PC-3 (cell line): Measurements from ENCODE around the gene EMD. TPM values are rescaled to one million over a fixed set of nuclear protein-coding genes. Genes with fewer than 3 reads are reported as not detected.

ENCODE experiments used
- ATAC-seq: fragments of 200-7000 bp; cut with Tn5 transposase; 2 replicates; pipeline ENCODE4 v1.9.1; 2020; ENCODE audit warnings: mild to moderate bottlenecking, moderate library complexity
- BruUV-seq: library from RNA; stranded (reverse); fragments of 400-500 nt; replicated peaks from 2 replicates; lab custom pipeline; 2021; lab: Mats Ljungman, UMichigan
- CTCF ChIA-PET: fragments of 300-600 bp; sonication (Branson Sonifier 250); formaldehyde crosslinking; loops from one replicate; lab custom pipeline; 2022; ENCODE audit warnings: antibody characterized with exemption; lab: Charles Lee
- POLR2A ChIA-PET: fragments of 300-600 bp; sonication (Branson Sonifier 250); formaldehyde crosslinking; loops from one replicate; lab custom pipeline; 2022; ENCODE audit warnings: antibody characterized with exemption; ENCODE audit not compliant: unreplicated experiment; lab: Charles Lee
- DNase-seq: peaks from one replicate; pipeline ENCODE4 v3.0.0-alpha.2; 2015
- H2AFZ ChIP-seq: fragments of 300-600 bp; sonication (generic); 2 replicates; pipeline ENCODE4 v1.6.0; 2016; ENCODE audit warnings: antibody characterized with exemption, low read length
- H3F3A ChIP-seq: fragments of 300-600 bp; sonication (generic); one replicate; pipeline ENCODE4 v1.6.0; 2017; ENCODE audit warnings: antibody characterized with exemption, low read length, control low read depth, mild to moderate bottlenecking; ENCODE audit not compliant: unreplicated experiment
- H3K27ac ChIP-seq: fragments of 300-600 bp; sonication (generic); 2 replicates; pipeline ENCODE4 v1.5.1; 2016; ENCODE audit warnings: mild to moderate bottlenecking, low read length
- H3K27me3 ChIP-seq: fragments of 300-600 bp; sonication (generic); 2 replicates; pipeline ENCODE4 v1.6.1; 2016; ENCODE audit warnings: low read length, mixed read lengths
- H3K36me3 ChIP-seq: fragments of 300-600 bp; sonication (generic); 2 replicates; pipeline ENCODE4 v1.6.1; 2016; ENCODE audit warnings: low read depth, mixed run types, low read length, mixed read lengths
- H3K4me1 ChIP-seq: fragments of 300-600 bp; sonication (generic); 2 replicates; pipeline ENCODE4 v1.5.1; 2016; ENCODE audit warnings: low read length; ENCODE audit not compliant: insufficient read depth
- H3K4me2 ChIP-seq: fragments of 300-600 bp; sonication (generic); 2 replicates; pipeline ENCODE4 v1.6.0; 2016; ENCODE audit warnings: low read length
- H3K4me3 ChIP-seq: fragments of 300-600 bp; sonication (generic); 2 replicates; pipeline ENCODE4 v1.5.1; 2016; ENCODE audit warnings: mild to moderate bottlenecking, low read length, mixed read lengths
- H3K79me2 ChIP-seq: fragments of 300-600 bp; sonication (generic); 2 replicates; pipeline ENCODE4 v1.6.1; 2017; ENCODE audit warnings: low read length, mixed read lengths
- H3K9ac ChIP-seq: fragments of 300-600 bp; sonication (generic); 2 replicates; pipeline ENCODE4 v1.6.0; 2016; ENCODE audit warnings: mild to moderate bottlenecking, low read length
- H3K9me2 ChIP-seq: fragments of 300-600 bp; sonication (generic); replicated peaks from 2 replicates; pipeline ENCODE4 v1.6.1; 2016; ENCODE audit warnings: mixed run types, low read length, mixed read lengths
- H3K9me3 ChIP-seq: fragments of 300-600 bp; sonication (generic); 2 replicates; pipeline ENCODE4 v1.6.1; 2016; ENCODE audit warnings: low read length, mixed read lengths
- H4K20me1 ChIP-seq: fragments of 300-600 bp; sonication (generic); 2 replicates; pipeline ENCODE4 v1.6.1; 2016; ENCODE audit warnings: low read length, mixed read lengths
- EZH2 ChIP-seq: fragments of 300-600 bp; sonication (generic); IDR thresholded peaks from one replicate; pipeline ENCODE4 v1.6.1; 2017; ENCODE audit warnings: antibody characterized with exemption, mild to moderate bottlenecking, low read length; ENCODE audit not compliant: unreplicated experiment
- EZH2phosphoT487 ChIP-seq: fragments of 300-600 bp; sonication (generic); IDR thresholded peaks from 2 replicates; pipeline ENCODE4 v1.6.1; 2018; ENCODE audit warnings: mild to moderate bottlenecking, antibody characterized with exemption, low read length, borderline replicate concordance
- intact Hi-C: fragments of 100-400 bp; cut with micrococcal nuclease; formaldehyde crosslinking; loops from 2 replicates; pipeline ENCODE4 v1.9.0; 2023
- total RNA-seq: library from RNA; depleted of rRNA; stranded (reverse); fragments of >200 nt; gene quantifications from 2 replicates; pipeline ENCODE4 v1.2.3, GENCODE V29; 2014
- TF ChIP-seq, protein P1 (sequence below): fragments of 300-600 bp; sonication (generic); conservative IDR thresholded peaks from 2 replicates; pipeline ENCODE4 v1.5.1; 2017; ENCODE audit warnings: antibody characterized with exemption, low read depth, mild to moderate bottlenecking, low read length

Gene EMD
- total RNA-seq, 1 experiment from 2014 or later: 46.8 TPM

DNA sequence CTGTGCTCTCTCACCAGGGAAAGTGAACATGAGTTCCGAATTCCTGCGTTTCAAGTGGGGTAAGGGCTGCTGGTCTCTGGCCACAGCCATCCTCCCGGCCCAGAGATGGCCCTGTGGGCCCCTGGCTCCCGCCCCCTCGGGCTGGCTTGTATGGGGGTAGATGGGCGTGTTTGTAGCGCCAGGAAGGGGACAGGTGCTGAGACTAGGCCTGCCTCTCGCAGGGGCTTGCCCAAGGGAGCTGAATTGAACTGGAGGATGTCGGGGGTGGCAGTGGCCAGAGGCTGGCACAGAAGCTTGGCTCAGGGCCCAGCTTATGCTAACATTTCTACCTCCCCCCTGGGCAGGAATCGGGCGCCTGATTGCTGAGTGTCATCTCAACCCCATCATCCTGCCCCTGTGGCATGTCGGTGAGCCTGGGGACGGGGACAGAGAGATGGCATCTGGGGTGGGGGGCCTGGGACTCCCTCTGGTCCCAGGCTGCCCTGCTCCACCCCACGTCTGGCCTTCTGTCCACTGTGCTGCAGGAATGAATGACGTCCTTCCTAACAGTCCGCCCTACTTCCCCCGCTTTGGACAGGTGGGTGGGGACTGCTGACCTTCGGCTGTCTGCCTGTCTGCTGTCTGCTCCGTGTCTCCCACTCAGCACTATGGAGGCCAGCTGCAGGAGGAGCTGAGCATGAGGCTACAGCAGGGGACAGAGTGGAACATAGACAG is 40.8 kb downstream of the EMD start:
- Histone ChIP-seq H3K4me3 (no peak overlapping the region), H3K4me2 (no peak overlapping the region), H3K9me2 (no peaks in the 10 kb centered on the region), H2AFZ (no peak overlapping the region), H3K4me1 (no peaks in the 10 kb centered on the region), H4K20me1 (no peaks in the 10 kb centered on the region), H3K27me3 (no peaks in the 10 kb centered on the region), H3K9me3 (no peaks in the 10 kb centered on the region), H3F3A (no peaks in the 10 kb centered on the region), H3K9ac (no peak overlapping the region), H3K27ac (no peak overlapping the region), H3K36me3 (no peaks in the 10 kb centered on the region), H3K79me2 (no peaks in the 10 kb centered on the region)
- ATAC-seq: no peak
- no peak for DNase-seq
- intact Hi-C loops: no loop called here
- ChIA-PET POLR2A (no interaction called here), CTCF (no interaction called here)
- TF ChIP-seq, protein P1, sequence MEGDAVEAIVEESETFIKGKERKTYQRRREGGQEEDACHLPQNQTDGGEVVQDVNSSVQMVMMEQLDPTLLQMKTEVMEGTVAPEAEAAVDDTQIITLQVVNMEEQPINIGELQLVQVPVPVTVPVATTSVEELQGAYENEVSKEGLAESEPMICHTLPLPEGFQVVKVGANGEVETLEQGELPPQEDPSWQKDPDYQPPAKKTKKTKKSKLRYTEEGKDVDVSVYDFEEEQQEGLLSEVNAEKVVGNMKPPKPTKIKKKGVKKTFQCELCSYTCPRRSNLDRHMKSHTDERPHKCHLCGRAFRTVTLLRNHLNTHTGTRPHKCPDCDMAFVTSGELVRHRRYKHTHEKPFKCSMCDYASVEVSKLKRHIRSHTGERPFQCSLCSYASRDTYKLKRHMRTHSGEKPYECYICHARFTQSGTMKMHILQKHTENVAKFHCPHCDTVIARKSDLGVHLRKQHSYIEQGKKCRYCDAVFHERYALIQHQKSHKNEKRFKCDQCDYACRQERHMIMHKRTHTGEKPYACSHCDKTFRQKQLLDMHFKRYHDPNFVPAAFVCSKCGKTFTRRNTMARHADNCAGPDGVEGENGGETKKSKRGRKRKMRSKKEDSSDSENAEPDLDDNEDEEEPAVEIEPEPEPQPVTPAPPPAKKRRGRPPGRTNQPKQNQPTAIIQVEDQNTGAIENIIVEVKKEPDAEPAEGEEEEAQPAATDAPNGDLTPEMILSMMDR: no peak
- no peak for TF ChIP-seq EZH2
- TF ChIP-seq EZH2phosphoT487: no peak
- BruUV-seq: no TSS peak

DNA sequence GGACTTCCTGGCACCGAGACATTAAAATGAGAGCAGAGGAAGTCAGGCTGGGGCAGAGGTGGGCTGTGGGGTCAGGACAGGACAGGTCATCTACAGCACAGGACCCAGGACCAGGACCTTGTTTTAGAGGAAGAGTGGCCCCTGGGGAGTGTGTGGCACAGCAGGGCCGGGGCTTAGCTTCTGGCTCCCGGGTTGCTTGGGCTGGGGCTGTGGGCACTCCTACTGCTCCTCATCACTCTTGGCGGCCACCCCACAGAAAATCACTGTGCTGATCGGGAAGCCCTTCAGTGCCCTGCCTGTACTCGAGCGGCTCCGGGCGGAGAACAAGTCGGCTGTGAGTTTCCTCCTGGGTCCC is 41.3 kb downstream of the EMD start:
- Histone ChIP-seq H3K9ac (no peak overlapping the region), H3K9me3 (no peaks in the 10 kb centered on the region), H3F3A (no peaks in the 10 kb centered on the region), H3K27me3 (no peaks in the 10 kb centered on the region), H3K4me1 (no peaks in the 10 kb centered on the region), H3K4me3 (no peak overlapping the region), H3K27ac (no peak overlapping the region), H3K79me2 (no peaks in the 10 kb centered on the region), H3K9me2 (no peaks in the 10 kb centered on the region), H3K36me3 (no peaks in the 10 kb centered on the region), H2AFZ (no peak overlapping the region), H3K4me2 (no peak overlapping the region), H4K20me1 (no peaks in the 10 kb centered on the region)
- intact Hi-C loops: no loop called here
- ATAC-seq (no peak), DNase-seq (no peak)
- TF ChIP-seq, protein P1: no peak
- TF ChIP-seq EZH2: no peak
- BruUV-seq: no TSS peak
- POLR2A ChIA-PET: no interaction called here
- CTCF ChIA-PET: no interaction called here

DNA sequence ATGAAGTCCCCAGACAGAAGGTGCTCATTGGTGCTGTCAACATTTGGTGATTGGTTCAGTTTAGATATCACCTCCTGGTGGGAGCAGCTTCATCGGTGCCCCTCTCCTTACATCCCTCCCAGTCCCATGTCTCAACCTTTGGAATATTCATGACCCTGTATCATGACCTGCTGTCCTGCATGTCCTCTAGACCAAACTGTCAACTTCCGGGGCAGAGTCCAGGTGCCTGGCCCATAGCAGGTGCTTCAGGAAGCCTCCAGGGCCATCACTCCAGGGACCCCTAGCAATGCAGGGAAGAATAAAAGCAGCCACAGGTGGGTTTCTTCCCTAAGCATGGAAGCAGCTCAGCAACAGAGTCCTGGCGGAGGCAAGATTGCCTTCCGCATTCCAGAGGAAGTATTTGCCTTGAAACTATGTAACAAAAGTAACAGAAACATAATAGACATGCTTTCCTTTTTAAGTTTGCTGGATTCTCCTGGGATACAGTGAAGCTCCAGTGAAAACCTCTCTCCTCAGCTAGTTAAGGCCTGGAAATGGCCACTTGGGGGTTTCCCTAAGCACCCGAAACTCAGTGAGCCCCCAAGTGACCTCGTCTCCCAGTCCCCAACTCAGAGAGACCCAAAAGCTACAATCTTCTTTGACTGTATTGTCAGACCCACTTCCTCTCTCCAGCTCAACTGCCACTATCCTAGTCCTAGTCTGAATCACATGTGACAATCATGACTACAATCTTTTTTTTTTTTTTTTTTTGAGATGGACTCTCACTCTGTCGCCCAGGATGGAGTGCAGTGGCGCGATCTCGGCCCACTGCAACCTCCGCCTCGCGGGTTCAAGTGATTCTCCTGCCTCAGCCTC is 48.0 kb downstream of the EMD start:
- no peaks in the 10 kb centered on the region for H4K20me1 ChIP-seq
- no peak overlapping the region for H3K9ac ChIP-seq
- DNase-seq (no peak), ATAC-seq (no peak)
- no peak overlapping the region for H2AFZ ChIP-seq
- peaks cover 27% of the 10 kb centered on the region for H3K79me2 ChIP-seq
- no peak overlapping the region for H3K4me3 ChIP-seq
- no peak for TF ChIP-seq EZH2
- TF ChIP-seq, protein P1: no peak
- no peak for TF ChIP-seq EZH2phosphoT487
- intact Hi-C loops: no loop called here
- H3K9me2 ChIP-seq: no peaks in the 10 kb centered on the region
- H3K36me3 ChIP-seq: no peaks in the 10 kb centered on the region
- POLR2A ChIA-PET: no interaction called here
- no peak overlapping the region for H3K27ac ChIP-seq
- peaks cover 23% of the 10 kb centered on the region for H3K4me1 ChIP-seq
- no TSS peak for BruUV-seq
- no peaks in the 10 kb centered on the region for H3K9me3 ChIP-seq
- CTCF ChIA-PET: no interaction called here
- no peak overlapping the region for H3K4me2 ChIP-seq
- no peaks in the 10 kb centered on the region for H3K27me3 ChIP-seq
- no peaks in the 10 kb centered on the region for H3F3A ChIP-seq
